Measurements from ENCODE around the gene MEPE.

Gene MEPE

DNA sequence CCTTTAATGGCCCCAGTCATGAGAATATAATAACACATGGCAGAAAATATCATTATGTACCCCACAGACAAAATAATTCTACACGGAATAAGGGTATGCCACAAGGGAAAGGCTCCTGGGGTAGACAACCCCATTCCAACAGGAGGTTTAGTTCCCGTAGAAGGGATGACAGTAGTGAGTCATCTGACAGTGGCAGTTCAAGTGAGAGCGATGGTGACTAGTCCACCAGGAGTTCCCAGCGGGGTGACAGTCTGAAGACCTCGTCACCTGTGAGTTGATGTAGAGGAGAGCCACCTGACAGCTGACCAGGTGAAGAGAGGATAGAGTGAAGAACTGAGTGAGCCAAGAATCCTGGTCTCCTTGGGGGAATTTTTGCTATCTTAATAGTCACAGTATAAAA, 13.5 kb downstream of the MEPE start:
- H3K9ac ChIP-seq (ENCODE audit: low read length), result no peak overlapping the region

DNA sequence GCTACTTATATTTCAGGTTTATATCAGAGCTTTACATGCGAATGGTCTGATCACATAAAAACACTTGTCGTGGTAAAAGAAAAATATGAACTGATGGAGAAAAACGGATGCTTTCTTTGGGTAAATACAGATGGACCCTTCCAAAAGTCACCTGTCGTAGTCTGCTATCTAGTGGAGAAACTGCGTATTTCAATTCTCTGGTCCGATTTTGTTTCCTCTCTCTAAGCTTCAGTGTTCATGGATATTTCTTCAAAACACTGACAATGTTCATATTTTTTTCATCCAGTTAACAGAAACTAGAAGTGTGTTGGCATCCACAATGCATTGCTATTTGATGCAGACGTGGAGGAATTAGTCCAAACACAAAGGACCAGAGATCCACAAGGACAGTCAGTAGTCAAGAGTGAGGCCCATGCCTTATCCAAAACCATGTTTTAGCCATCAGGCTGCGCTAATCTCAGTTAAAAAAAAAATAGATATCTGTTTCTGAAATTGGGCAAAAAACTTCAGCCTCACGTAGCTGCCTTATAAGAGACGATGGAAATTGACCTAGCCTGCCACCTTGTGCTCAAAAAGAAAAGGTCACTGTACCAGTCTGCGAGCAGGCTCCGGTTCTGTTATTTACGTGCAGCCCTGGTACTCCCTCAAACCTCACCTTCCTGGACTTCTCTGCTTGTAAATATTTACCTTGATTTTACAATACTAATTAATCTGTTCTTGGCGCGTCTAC, 16.0 kb downstream of the MEPE start:
- Histone ChIP-seq H3K4me1 (ENCODE audit: control insufficient read depth, insufficient read depth, low read length) (no peaks in the 10 kb centered on the region), H3K4me3 (ENCODE audit: low read length) (no peak overlapping the region), H3K9me3 (ENCODE audit: control insufficient read depth, low read length) (no peaks in the 10 kb centered on the region), H3K27me3 (ENCODE audit: control insufficient read depth, insufficient read depth, low read length) (no peaks in the 10 kb centered on the region), H3K36me3 (ENCODE audit: control insufficient read depth, insufficient read depth, low read length) (no peaks in the 10 kb centered on the region), H3K9ac (ENCODE audit: low read length) (no peak overlapping the region)

More for the DNA sequence above, 13.5 kb downstream of the MEPE start:
- Histone ChIP-seq H3K4me3 (ENCODE audit: low read length) (no peak overlapping the region), H3K27me3 (ENCODE audit: control insufficient read depth, insufficient read depth, low read length) (no peaks in the 10 kb centered on the region), H3K9me3 (ENCODE audit: control insufficient read depth, low read length) (no peaks in the 10 kb centered on the region), H3K4me1 (ENCODE audit: control insufficient read depth, insufficient read depth, low read length) (no peaks in the 10 kb centered on the region), H3K36me3 (ENCODE audit: control insufficient read depth, insufficient read depth, low read length) (no peaks in the 10 kb centered on the region)

DNA sequence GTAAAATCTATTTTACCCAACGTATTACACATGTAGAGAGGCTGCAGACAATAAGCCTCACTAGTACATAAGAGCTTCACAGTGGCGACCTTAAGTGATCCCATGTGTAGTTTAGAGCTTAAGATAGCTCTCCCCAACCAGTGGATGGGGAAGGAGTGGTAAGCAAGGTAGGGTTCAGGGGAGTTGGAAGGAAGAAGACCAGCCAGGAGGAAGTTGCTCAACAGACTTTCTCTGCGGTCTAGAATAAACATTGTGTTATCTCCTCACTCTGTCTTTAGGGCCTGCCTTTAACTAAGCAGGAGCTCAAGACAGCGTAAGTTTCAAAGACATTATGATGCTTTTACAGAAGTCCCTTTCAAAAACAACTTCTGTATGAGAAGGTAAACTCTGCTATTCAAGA, 16.8 kb downstream of the MEPE start:
- H3K27me3 ChIP-seq (ENCODE audit: control insufficient read depth, insufficient read depth, low read length), result no peaks in the 10 kb centered on the region
- no peaks in the 10 kb centered on the region for H3K4me1 ChIP-seq (ENCODE audit: control insufficient read depth, insufficient read depth, low read length)
- no peak overlapping the region for H3K9ac ChIP-seq (ENCODE audit: low read length)
- no peaks in the 10 kb centered on the region for H3K36me3 ChIP-seq (ENCODE audit: control insufficient read depth, insufficient read depth, low read length)
- H3K4me3 ChIP-seq (ENCODE audit: low read length), result no peak overlapping the region
- H3K9me3 ChIP-seq (ENCODE audit: control insufficient read depth, low read length), result no peaks in the 10 kb centered on the region

DNA sequence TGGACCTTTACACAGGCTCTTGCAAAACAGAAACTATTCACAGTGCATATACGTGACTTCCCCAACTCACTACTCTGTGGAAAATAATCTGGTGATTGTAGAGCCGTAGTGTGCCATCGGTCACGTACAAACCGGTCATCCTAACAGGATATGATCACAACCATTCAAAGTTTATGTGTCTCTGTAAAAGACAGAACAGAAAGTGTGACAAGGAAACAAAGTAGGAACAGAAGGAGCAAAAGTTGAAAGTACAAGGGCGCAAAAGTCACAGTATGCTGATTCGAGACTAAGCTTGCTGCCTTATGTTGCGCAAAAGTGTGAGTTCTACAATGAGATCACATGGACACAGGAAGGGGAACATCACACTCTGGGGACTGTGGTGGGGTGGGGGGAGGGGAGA, 18.6 kb downstream of the MEPE start:
- H3K36me3 ChIP-seq (ENCODE audit: control insufficient read depth, insufficient read depth, low read length), result no peaks in the 10 kb centered on the region

DNA sequence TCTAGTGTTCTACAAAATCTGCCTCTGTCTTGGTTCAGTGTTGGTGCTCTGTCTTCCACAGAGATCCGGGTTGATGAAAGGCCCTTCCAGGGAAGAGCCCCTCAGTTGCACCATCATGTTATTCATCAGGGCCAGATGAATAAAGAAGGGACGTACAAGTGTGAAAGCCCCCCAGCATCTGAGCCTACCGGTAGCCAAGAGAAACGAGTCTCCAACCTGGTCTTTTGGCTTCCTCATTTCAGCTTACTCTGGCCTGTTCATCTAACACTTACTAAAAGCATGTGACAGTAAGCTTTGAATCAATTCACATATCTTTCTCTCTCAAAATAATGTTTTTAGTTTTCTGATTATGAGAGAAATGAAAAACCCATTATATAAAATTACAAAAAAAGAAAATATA, 19.2 kb downstream of the MEPE start:
- Histone ChIP-seq H3K4me1 (ENCODE audit: control insufficient read depth, insufficient read depth, low read length) (no peaks in the 10 kb centered on the region), H3K9me3 (ENCODE audit: control insufficient read depth, low read length) (no peaks in the 10 kb centered on the region), H3K27me3 (ENCODE audit: control insufficient read depth, insufficient read depth, low read length) (no peaks in the 10 kb centered on the region), H3K36me3 (ENCODE audit: control insufficient read depth, insufficient read depth, low read length) (no peaks in the 10 kb centered on the region), H3K4me3 (ENCODE audit: low read length) (no peak overlapping the region), H3K9ac (ENCODE audit: low read length) (no peak overlapping the region)

More for the DNA sequence above, 18.6 kb downstream of the MEPE start:
- H3K27me3 ChIP-seq (ENCODE audit: control insufficient read depth, insufficient read depth, low read length), result no peaks in the 10 kb centered on the region
- no peak overlapping the region for H3K4me3 ChIP-seq (ENCODE audit: low read length)
- H3K9me3 ChIP-seq (ENCODE audit: control insufficient read depth, low read length), result no peaks in the 10 kb centered on the region
- H3K4me1 ChIP-seq (ENCODE audit: control insufficient read depth, insufficient read depth, low read length), result no peaks in the 10 kb centered on the region
- no peak overlapping the region for H3K9ac ChIP-seq (ENCODE audit: low read length)

DNA sequence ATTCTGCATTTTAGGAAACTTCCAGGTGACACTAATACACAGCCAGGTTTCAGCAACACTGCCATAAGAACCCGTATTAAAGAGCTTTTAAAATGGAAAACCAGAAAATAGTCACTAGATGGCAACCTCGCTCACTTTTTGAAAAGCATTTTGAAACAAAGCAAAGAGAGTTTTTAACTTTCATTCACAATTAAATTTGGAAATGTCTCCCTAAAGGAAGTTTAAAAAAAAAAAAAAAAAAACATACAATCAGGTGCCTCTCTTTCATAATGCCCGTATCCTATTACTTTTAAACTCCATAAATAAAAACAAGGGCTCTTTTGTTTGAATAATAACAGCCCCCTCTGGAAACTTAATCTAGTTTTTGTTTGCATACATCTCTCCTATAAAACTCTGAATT, 20.3 kb downstream of the MEPE start:
- no peaks in the 10 kb centered on the region for H3K27me3 ChIP-seq (ENCODE audit: control insufficient read depth, insufficient read depth, low read length)
- H3K9me3 ChIP-seq (ENCODE audit: control insufficient read depth, low read length), result no peaks in the 10 kb centered on the region
- no peak overlapping the region for H3K4me3 ChIP-seq (ENCODE audit: low read length)
- no peak overlapping the region for H3K9ac ChIP-seq (ENCODE audit: low read length)
- no peaks in the 10 kb centered on the region for H3K36me3 ChIP-seq (ENCODE audit: control insufficient read depth, insufficient read depth, low read length)
- H3K4me1 ChIP-seq (ENCODE audit: control insufficient read depth, insufficient read depth, low read length), result no peaks in the 10 kb centered on the region

DNA sequence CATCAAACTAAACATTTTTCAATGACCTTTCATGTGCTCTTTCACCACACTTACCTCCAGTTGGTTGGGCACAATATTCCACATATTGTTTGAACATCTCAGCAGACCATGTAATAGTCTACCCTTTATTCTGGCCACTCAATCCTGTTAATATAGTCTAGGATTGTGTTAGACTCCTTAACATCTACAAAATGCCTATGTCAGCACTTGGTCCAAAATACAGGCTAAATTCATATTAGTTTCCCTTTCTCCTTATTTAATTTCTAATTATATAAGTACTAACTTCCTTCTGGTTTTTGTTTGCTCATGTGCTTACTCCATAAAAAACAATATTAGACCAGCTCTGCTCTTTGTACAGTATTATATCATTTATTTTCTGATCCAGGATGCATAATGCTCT, 21.1 kb downstream of the MEPE start:
- Histone ChIP-seq H3K9me3 (ENCODE audit: control insufficient read depth, low read length) (no peaks in the 10 kb centered on the region), H3K4me3 (ENCODE audit: low read length) (no peak overlapping the region), H3K4me1 (ENCODE audit: control insufficient read depth, insufficient read depth, low read length) (no peaks in the 10 kb centered on the region), H3K9ac (ENCODE audit: low read length) (no peak overlapping the region), H3K36me3 (ENCODE audit: control insufficient read depth, insufficient read depth, low read length) (no peaks in the 10 kb centered on the region), H3K27me3 (ENCODE audit: control insufficient read depth, insufficient read depth, low read length) (peaks cover 3% of the 10 kb centered on the region)

DNA sequence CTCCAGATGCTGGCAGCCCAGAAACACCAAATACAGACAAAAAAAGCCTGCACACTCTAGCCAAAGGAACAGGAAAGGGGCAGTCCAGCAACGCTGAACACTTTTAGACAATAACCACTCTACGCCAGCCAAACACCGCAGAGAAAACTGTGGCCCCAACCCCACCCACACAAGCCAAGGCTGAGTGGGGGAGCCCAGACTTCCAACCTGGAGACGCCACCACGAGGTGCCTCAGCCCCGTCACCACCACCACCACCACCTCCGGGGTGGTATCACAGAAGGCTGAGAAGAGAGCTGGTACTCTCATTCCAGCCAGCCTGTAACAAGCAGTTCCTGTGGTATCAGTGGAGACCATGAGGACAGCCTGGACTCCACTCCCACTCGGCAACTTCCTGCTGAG, 22.8 kb downstream of the MEPE start:
- no peak overlapping the region for H3K9ac ChIP-seq (ENCODE audit: low read length)
- H3K4me1 ChIP-seq (ENCODE audit: control insufficient read depth, insufficient read depth, low read length), result no peaks in the 10 kb centered on the region
- no peaks in the 10 kb centered on the region for H3K9me3 ChIP-seq (ENCODE audit: control insufficient read depth, low read length)
- H3K36me3 ChIP-seq (ENCODE audit: control insufficient read depth, insufficient read depth, low read length), result no peaks in the 10 kb centered on the region
- peaks cover 3% of the 10 kb centered on the region for H3K27me3 ChIP-seq (ENCODE audit: control insufficient read depth, insufficient read depth, low read length)
- no peak overlapping the region for H3K4me3 ChIP-seq (ENCODE audit: low read length)

DNA sequence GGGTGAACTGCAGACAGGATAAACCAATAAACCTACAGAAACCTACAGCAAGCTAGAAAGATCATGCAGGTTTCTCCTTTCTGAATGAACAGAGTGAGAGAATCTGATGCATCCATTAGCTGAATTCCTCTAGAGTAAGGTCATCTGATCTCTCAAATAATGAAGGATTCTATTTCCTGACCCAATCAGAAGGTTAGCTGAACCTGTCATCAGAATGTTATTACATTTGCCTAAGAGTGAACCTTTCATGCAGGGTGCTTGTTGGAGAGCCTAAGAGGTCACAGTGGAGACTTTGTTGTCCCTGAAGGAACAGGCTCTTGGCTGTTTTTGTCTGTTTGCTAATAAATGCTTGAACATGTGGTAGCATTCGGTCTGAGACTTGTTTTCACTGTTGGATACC, 24.0 kb downstream of the MEPE start:
- Histone ChIP-seq H3K27me3 (ENCODE audit: control insufficient read depth, insufficient read depth, low read length) (peaks cover 3% of the 10 kb centered on the region), H3K4me3 (ENCODE audit: low read length) (no peak overlapping the region)

DNA sequence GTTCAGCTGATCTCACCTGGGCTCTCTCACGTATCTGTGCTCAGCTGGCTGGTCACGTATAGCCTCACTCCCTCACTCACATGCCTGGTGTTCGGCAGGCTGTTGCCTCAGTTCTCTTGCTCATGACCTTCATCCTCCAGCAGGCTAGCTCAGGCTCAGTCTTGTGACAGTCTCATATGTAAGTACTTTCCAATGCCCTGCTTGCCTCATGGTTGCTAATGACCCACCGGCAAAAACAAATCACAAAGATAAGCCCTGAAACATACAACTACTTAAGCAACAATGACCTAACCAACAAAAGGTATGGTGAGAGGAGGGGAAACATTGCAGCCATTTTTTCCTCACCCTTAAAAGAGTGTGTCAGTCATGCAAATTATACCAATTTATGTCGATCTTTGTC, 25.0 kb downstream of the MEPE start:
- H3K36me3 ChIP-seq (ENCODE audit: control insufficient read depth, insufficient read depth, low read length), result no peaks in the 10 kb centered on the region

More for the DNA sequence above, 24.0 kb downstream of the MEPE start:
- H3K4me1 ChIP-seq (ENCODE audit: control insufficient read depth, insufficient read depth, low read length), result no peaks in the 10 kb centered on the region
- H3K36me3 ChIP-seq (ENCODE audit: control insufficient read depth, insufficient read depth, low read length), result no peaks in the 10 kb centered on the region
- H3K9me3 ChIP-seq (ENCODE audit: control insufficient read depth, low read length), result no peaks in the 10 kb centered on the region
- no peak overlapping the region for H3K9ac ChIP-seq (ENCODE audit: low read length)

DNA sequence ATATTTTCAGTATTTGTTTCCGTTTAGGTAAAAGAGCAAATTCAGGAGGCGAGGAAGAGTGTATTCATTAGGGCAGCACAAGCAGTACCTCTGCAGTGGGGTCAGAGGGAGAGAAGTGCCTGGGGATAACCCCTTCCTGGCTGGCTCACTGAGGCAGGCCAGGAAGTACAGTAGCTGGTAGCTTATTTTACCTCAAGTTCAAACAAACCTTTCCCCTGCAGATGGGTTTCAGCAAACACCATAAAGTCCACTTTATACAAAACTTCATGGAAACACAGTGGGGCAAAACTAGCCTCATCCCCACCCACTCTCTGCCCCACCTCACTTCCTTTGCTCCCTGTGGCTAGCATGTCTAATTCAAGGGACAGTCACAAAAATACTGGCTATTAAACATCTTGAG, 29.5 kb downstream of the MEPE start:
- Histone ChIP-seq H3K27me3 (ENCODE audit: control insufficient read depth, insufficient read depth, low read length) (peaks cover 3% of the 10 kb centered on the region), H3K4me1 (ENCODE audit: control insufficient read depth, insufficient read depth, low read length) (no peaks in the 10 kb centered on the region), H3K36me3 (ENCODE audit: control insufficient read depth, insufficient read depth, low read length) (no peaks in the 10 kb centered on the region), H3K4me3 (ENCODE audit: low read length) (no peak overlapping the region), H3K9ac (ENCODE audit: low read length) (no peak overlapping the region), H3K9me3 (ENCODE audit: control insufficient read depth, low read length) (no peaks in the 10 kb centered on the region)

More for the DNA sequence above, 25.0 kb downstream of the MEPE start:
- H3K9ac ChIP-seq (ENCODE audit: low read length), result no peak overlapping the region
- peaks cover 3% of the 10 kb centered on the region for H3K27me3 ChIP-seq (ENCODE audit: control insufficient read depth, insufficient read depth, low read length)
- no peaks in the 10 kb centered on the region for H3K4me1 ChIP-seq (ENCODE audit: control insufficient read depth, insufficient read depth, low read length)
- H3K9me3 ChIP-seq (ENCODE audit: control insufficient read depth, low read length), result no peaks in the 10 kb centered on the region
- no peak overlapping the region for H3K4me3 ChIP-seq (ENCODE audit: low read length)

DNA sequence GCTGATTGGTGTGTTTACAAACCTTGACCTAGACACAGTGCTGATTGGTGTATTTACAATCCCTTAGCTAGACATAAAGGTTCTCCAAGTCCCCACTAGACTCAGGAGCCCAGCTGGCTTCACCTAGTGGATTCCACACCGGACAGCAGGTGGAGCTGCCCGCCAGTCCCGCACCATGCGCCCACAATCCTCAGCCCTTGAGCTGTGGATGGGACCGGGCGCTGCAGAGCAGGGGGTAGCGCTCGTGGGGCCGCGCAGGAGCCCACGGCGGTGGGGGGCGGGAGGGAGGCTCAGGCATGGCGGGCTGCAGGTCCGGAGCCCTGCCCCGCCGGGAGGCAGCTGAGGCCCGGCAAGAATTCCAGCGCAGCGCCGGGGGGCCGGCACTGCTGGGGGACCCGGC, 30.7 kb downstream of the MEPE start:
- H3K9ac ChIP-seq (ENCODE audit: low read length), result no peak overlapping the region
- no peaks in the 10 kb centered on the region for H3K4me1 ChIP-seq (ENCODE audit: control insufficient read depth, insufficient read depth, low read length)
- H3K9me3 ChIP-seq (ENCODE audit: control insufficient read depth, low read length), result no peaks in the 10 kb centered on the region
- peaks cover 2% of the 10 kb centered on the region for H3K27me3 ChIP-seq (ENCODE audit: control insufficient read depth, insufficient read depth, low read length)
- no peak overlapping the region for H3K4me3 ChIP-seq (ENCODE audit: low read length)
- no peaks in the 10 kb centered on the region for H3K36me3 ChIP-seq (ENCODE audit: control insufficient read depth, insufficient read depth, low read length)

DNA sequence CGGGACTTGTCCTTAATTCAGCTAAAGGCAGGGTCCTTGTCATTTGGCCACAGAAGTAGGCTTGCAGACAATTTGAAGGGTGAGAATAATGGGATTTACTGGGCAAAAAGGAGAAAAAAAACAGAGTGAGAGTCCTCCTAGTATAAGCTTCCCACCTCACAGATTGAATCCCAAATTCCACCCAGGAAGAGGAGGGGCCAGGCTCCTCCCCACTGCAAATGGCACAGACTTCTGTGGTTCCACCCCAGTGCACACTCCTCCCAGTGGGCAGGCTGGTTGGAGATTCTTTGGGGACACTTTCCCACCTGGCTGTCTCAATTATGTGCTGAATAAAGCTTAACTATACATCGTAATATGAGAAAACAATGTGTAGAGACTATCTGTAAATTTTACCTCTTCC, 31.6 kb downstream of the MEPE start:
- no peaks in the 10 kb centered on the region for H3K36me3 ChIP-seq (ENCODE audit: control insufficient read depth, insufficient read depth, low read length)
- H3K4me3 ChIP-seq (ENCODE audit: low read length), result no peak overlapping the region
- no peak overlapping the region for H3K9ac ChIP-seq (ENCODE audit: low read length)
- H3K9me3 ChIP-seq (ENCODE audit: control insufficient read depth, low read length), result no peaks in the 10 kb centered on the region
- H3K4me1 ChIP-seq (ENCODE audit: control insufficient read depth, insufficient read depth, low read length), result no peaks in the 10 kb centered on the region
- no peaks in the 10 kb centered on the region for H3K27me3 ChIP-seq (ENCODE audit: control insufficient read depth, insufficient read depth, low read length)
